IMR-90 (cell line): ENCODE measurements around the gene CTSH. TPM values are rescaled to one million over a fixed set of nuclear protein-coding genes. Genes with fewer than 3 reads are reported as not detected.

Experiments used
- ATAC-seq: fragments of 200-7000 bp; cut with Tn5 transposase; 2 replicates; pipeline ENCODE4 v1.9.1; 2020; ENCODE audit warnings: low read depth, mild to moderate bottlenecking, moderate library complexity
- BruUV-seq: library from RNA; stranded (reverse); fragments of 400-500 nt; replicated peaks from 2 replicates; lab custom pipeline; 2021; lab: Mats Ljungman, UMichigan
- CTCF ChIA-PET: fragments of 300-600 bp; formaldehyde crosslinking; extraction: SDS; loops from one replicate; lab custom pipeline; 2021; ENCODE audit warnings: antibody characterized with exemption; lab: Yijun Ruan, JAX
- POLR2A ChIA-PET: fragments of 300-600 bp; sonication (Branson Sonifier 250); formaldehyde crosslinking; loops from one replicate; lab custom pipeline; 2022; ENCODE audit warnings: antibody characterized with exemption; ENCODE audit not compliant: unreplicated experiment; lab: Charles Lee
- DNase-seq: peaks from one replicate; pipeline ENCODE4 v3.0.0; 2013
- H2AFZ ChIP-seq: replicated peaks from 2 replicates; pipeline ENCODE3; 2013; ENCODE audit warnings: low read length, mild to moderate bottlenecking; ENCODE audit not compliant: poor library complexity
- H2AK5ac ChIP-seq: 2 replicates; pipeline ENCODE4 v1.6.1; 2013; ENCODE audit warnings: low read depth, low read length, inconsistent platforms
- H2AK9ac ChIP-seq: replicated peaks from 2 replicates; pipeline ENCODE3; 2013; ENCODE audit warnings: mild to moderate bottlenecking, low read depth, low read length, moderate library complexity; ENCODE audit not compliant: poor library complexity
- H2BK120ac ChIP-seq: 2 replicates; pipeline ENCODE4 v1.6.1; 2013; ENCODE audit warnings: low read depth, low read length, inconsistent platforms
- H2BK15ac ChIP-seq: 3 replicates; pipeline ENCODE4 v1.6.1; 2013; ENCODE audit warnings: low read depth, low read length, inconsistent platforms
- H2BK20ac ChIP-seq: 2 replicates; pipeline ENCODE4 v1.6.1; 2013; ENCODE audit warnings: low read depth, mild to moderate bottlenecking, inconsistent platforms, low read length, moderate library complexity
- H2BK5ac ChIP-seq: 2 replicates; pipeline ENCODE4 v1.6.1; 2013; ENCODE audit warnings: mild to moderate bottlenecking, low read depth, low read length, inconsistent platforms; ENCODE audit not compliant: poor library complexity, severe bottlenecking
- H3K14ac ChIP-seq: replicated peaks from 2 replicates; pipeline ENCODE4 v1.6.1; 2013; ENCODE audit warnings: low read depth, low read length, inconsistent platforms
- H3K18ac ChIP-seq: 2 replicates; pipeline ENCODE4 v1.6.1; 2013; ENCODE audit warnings: low read depth, low read length, control low read depth
- H3K23ac ChIP-seq: 2 replicates; pipeline ENCODE4 v1.6.1; 2013; ENCODE audit warnings: low read depth, low read length, inconsistent platforms
- H3K27ac ChIP-seq: 2 replicates; pipeline ENCODE4 v1.5.1; 2013; ENCODE audit warnings: mild to moderate bottlenecking, control low read depth, low read length; ENCODE audit not compliant: insufficient read depth
- H3K27me3 ChIP-seq: 2 replicates; pipeline ENCODE4 v1.6.1; 2013; ENCODE audit warnings: low read length; ENCODE audit not compliant: control insufficient read depth, insufficient read depth
- H3K36me3 ChIP-seq: 2 replicates; pipeline ENCODE4 v1.6.1; 2013; ENCODE audit warnings: low read length, mixed read lengths; ENCODE audit not compliant: control insufficient read depth, insufficient read depth
- H3K4ac ChIP-seq: 2 replicates; pipeline ENCODE4 v1.6.1; 2013; ENCODE audit warnings: low read depth, low read length, inconsistent platforms
- H3K4me1 ChIP-seq: 2 replicates; pipeline ENCODE4 v1.6.1; 2013; ENCODE audit warnings: low read length, mixed read lengths; ENCODE audit not compliant: control insufficient read depth, insufficient read depth
- H3K4me2 ChIP-seq: 2 replicates; pipeline ENCODE4 v1.6.1; 2013; ENCODE audit warnings: low read depth, mild to moderate bottlenecking, control low read depth, low read length, moderate library complexity
- H3K4me3 ChIP-seq: 2 replicates; pipeline ENCODE4 v1.5.1; 2013; ENCODE audit warnings: low read depth, mild to moderate bottlenecking, control low read depth, low read length, moderate library complexity; ENCODE audit not compliant: insufficient read depth
- H3K56ac ChIP-seq: 2 replicates; pipeline ENCODE4 v1.6.1; 2013; ENCODE audit warnings: low read length, inconsistent platforms; ENCODE audit not compliant: insufficient read depth; ENCODE audit errors: extremely low read depth
- H3K79me1 ChIP-seq, 2 experiments: 2 replicates each; pipeline ENCODE4 v1.6.1; 2013; ENCODE audit warnings: low read length in 2 of 2, inconsistent platforms in 1 of 2, low read depth in 1 of 2
- H3K9ac ChIP-seq: 2 replicates; pipeline ENCODE4 v1.6.1; 2013; ENCODE audit warnings: low read depth, low read length, control low read depth
- H3K9me1 ChIP-seq: 2 replicates; pipeline ENCODE4 v1.6.1; 2013; ENCODE audit warnings: low read length, inconsistent platforms; ENCODE audit not compliant: insufficient read depth
- H3K9me3 ChIP-seq: 2 replicates; pipeline ENCODE4 v1.6.1; 2013; ENCODE audit warnings: low read length; ENCODE audit not compliant: control insufficient read depth, insufficient read depth
- H4K20me1 ChIP-seq: 2 replicates; pipeline ENCODE4 v1.6.1; 2013; ENCODE audit warnings: low read length, inconsistent platforms; ENCODE audit not compliant: insufficient read depth
- H4K5ac ChIP-seq: 2 replicates; pipeline ENCODE4 v1.6.1; 2013; ENCODE audit warnings: mild to moderate bottlenecking, low read depth, low read length, control low read depth
- H4K8ac ChIP-seq, 2 experiments: 2 replicates each; pipeline ENCODE4 v1.6.1; 2013; ENCODE audit warnings: low read depth in 2 of 2, low read length in 2 of 2, control low read depth in 1 of 2, inconsistent platforms in 1 of 2
- H4K91ac ChIP-seq: 2 replicates; pipeline ENCODE4 v1.6.1; 2013; ENCODE audit warnings: low read depth, low read length, inconsistent platforms; ENCODE audit not compliant: insufficient read depth
- CEBPB ChIP-seq: IDR thresholded peaks from 2 replicates; pipeline ENCODE4 v1.6.1; 2012; ENCODE audit warnings: low read depth, low read length, improper control_type of control experiment
- WGBS, 2 experiments: methylation state at CpG; one replicate each; pipeline versions ENCODE4 v1.1.5 to v1.1.7; 2013; ENCODE audit warnings: missing lambda C conversion rate in 2 of 2; ENCODE audit not compliant: insufficient read length in 1 of 2; ENCODE audit errors: extremely low coverage in 2 of 2; 5-methylcytosine and 5-hydroxymethylcytosine counted together
- dilution Hi-C: fragments of 300-500 bp; cut with HindIII; formaldehyde crosslinking; loops from one replicate; pipeline ENCODE4 v1.14.3; 2018; ENCODE audit warnings: low sequenced_read_pairs; ENCODE audit not compliant: unreplicated experiment
- in situ Hi-C: fragments of 300-500 bp; cut with MboI; formaldehyde crosslinking; loops from 3 replicates; pipeline ENCODE4 v1.14.3; 2019; ENCODE audit warnings: low sequenced_read_pairs, inconsistent platforms, mixed read lengths
- intact Hi-C: fragments of 100-400 bp; cut with micrococcal nuclease; formaldehyde crosslinking; loops from 2 replicates; pipeline ENCODE4 v1.10.0; 2022
- polyA plus RNA-seq, 3 experiments: library from polyadenylated mRNA; depleted of rRNA; stranded (reverse); fragments of >200 nt; gene quantifications; 2 replicates each; pipeline ENCODE4 v1.2.3, GENCODE V29; 2012; ENCODE audit warnings: low replicate concordance in 1 of 3
- total RNA-seq: library from RNA; depleted of rRNA; stranded (reverse); fragments of >200 nt; gene quantifications from 2 replicates; pipeline ENCODE4 v1.2.3, GENCODE V29; 2012

CTSH gene
- total and polyA plus RNA-seq, 2 of the 4 experiments (the other 2 are of a cell fraction) = 11.7 to 13.9 TPM

DNA sequence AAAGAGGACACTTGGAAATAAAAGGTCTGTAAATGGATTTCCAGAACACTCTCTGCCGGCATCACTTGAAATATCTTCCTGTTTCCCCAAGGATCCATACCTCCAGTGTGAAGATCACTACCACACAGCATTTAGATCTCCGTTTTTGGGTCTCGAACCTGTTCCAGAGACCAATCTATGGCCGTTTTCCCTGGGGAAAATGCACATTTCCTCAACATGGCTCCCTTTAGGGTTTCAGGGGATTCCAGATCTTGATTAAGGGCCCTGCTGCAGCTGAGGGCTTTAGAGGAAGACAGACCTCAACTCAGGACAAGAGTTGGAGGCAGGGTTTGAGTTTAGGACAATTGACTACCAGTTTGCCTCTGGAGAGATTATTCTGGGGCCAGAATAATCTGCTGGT lies 2.1 kb downstream of the CTSH start:
- dilution Hi-C loops = no loop called here
- no peak overlapping the region for H2BK15ac ChIP-seq
- no peak overlapping the region for H2AK9ac ChIP-seq
- H3K9me3 ChIP-seq = no peaks in the 10 kb centered on the region
- no peak overlapping the region for H4K8ac ChIP-seq
- no peak overlapping the region for H3K4me2 ChIP-seq
- peaks cover 2% of the 10 kb centered on the region; the same call in 1 of the 2 replicates for H3K4me1 ChIP-seq
- H2BK120ac ChIP-seq = no peak overlapping the region
- H3K79me1 ChIP-seq = no peaks in the 10 kb centered on the region
- H3K23ac ChIP-seq = no peak overlapping the region
- no peaks in the 10 kb centered on the region for H3K9me1 ChIP-seq
- no peak overlapping the region for H4K91ac ChIP-seq
- H3K4me3 ChIP-seq = no peak overlapping the region
- CTCF ChIA-PET = no interaction called here
- intact Hi-C loops = no loop called here
- H3K14ac ChIP-seq = no peak overlapping the region
- no peak overlapping the region for H4K5ac ChIP-seq
- POLR2A ChIA-PET = no interaction called here
- H3K27me3 ChIP-seq = peaks cover 34% of the 10 kb centered on the region
- H2AK5ac ChIP-seq = no peak overlapping the region
- WGBS, 2 experiments = 100% methylated on average over 1 of the region's 4 CpGs; no CpG with 5 or more reads in 1 of the 2 experiments
- H2BK20ac ChIP-seq = no peak overlapping the region
- BruUV-seq = no TSS peak
- in situ Hi-C loops = no loop called here
- no peak for ATAC-seq
- no peak for TF ChIP-seq CEBPB
- H2AFZ ChIP-seq = no peak overlapping the region
- H4K20me1 ChIP-seq = no peaks in the 10 kb centered on the region
- H3K27ac ChIP-seq = no peak overlapping the region
- H3K18ac ChIP-seq = no peak overlapping the region
- H3K9ac ChIP-seq = no peak overlapping the region
- H3K36me3 ChIP-seq = no peaks in the 10 kb centered on the region
- no peak overlapping the region for H2BK5ac ChIP-seq
- no peak overlapping the region for H3K4ac ChIP-seq
- H3K56ac ChIP-seq = no peak overlapping the region
- no peak for DNase-seq
